ENCODE results near the gene CPED1. TPM values are rescaled to one million over a fixed set of nuclear protein-coding genes. Genes with fewer than 3 reads are reported as not detected.
A peak's percentile ranks its signal among the peaks of the same experiment; 100 is the strongest.

CPED1 gene
- total and polyA plus RNA-seq, 2 donors (not counting 1 experiment from before 2014, with no cell fraction given), result 70.2 to 196 TPM

DNA sequence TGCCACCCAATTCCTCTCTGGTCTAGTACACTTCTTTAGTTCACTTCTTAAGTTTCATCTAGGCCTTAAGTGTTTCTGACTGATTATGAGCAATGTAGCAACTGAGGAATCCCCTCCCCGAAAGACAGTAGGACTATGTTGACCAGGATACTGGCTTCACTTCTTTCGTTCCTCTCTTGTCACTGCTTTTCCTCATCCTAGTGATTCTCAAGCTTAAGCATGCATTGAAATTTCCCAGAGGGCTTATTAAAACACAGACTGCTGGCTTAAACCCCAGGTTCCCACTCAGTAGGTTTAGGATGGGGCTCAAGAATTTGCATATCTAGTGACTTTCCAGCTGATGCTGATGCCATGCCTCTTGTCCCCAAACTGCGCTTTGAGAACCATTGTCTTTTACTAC, 175.7 kb downstream of the CPED1 start:
- Histone ChIP-seq H3K9me3 (ENCODE audit: control insufficient read depth, insufficient read depth, low read depth, low read length) (no peaks in the 10 kb centered on the region), H4K20me1 (ENCODE audit: control insufficient read depth, extremely low read depth, insufficient read depth, low read length) (no peaks in the 10 kb centered on the region), H3K27ac (ENCODE audit: insufficient read depth, low read length) (no peak overlapping the region), H3K4me3 (replicated peaks in 1 of 4; ENCODE audit: control extremely low read depth in 1 of 4, insufficient read depth in 1 of 4, low read depth in 3 of 4, low read length in 4 of 4) (no peak overlapping the region), H3K4me2 (ENCODE audit: extremely low read depth, insufficient read depth, low read length) (no peak overlapping the region), H3K36me3 (ENCODE audit: control insufficient read depth, insufficient read depth, low read length) (no peaks in the 10 kb centered on the region), H3K9ac (ENCODE audit: insufficient read depth, low read length) (no peak overlapping the region), H3K4me1 (ENCODE audit: control insufficient read depth, extremely low read depth, insufficient read depth, low read length) (no peaks in the 10 kb centered on the region), H2AFZ (ENCODE audit: low read length) (no peak overlapping the region), H3K79me2 (ENCODE audit: control insufficient read depth, insufficient read depth, low read length) (no peaks in the 10 kb centered on the region), H3K27me3 (ENCODE audit: control insufficient read depth, insufficient read depth, low read length) (no peaks in the 10 kb centered on the region)
- TF ChIP-seq, protein P1, sequence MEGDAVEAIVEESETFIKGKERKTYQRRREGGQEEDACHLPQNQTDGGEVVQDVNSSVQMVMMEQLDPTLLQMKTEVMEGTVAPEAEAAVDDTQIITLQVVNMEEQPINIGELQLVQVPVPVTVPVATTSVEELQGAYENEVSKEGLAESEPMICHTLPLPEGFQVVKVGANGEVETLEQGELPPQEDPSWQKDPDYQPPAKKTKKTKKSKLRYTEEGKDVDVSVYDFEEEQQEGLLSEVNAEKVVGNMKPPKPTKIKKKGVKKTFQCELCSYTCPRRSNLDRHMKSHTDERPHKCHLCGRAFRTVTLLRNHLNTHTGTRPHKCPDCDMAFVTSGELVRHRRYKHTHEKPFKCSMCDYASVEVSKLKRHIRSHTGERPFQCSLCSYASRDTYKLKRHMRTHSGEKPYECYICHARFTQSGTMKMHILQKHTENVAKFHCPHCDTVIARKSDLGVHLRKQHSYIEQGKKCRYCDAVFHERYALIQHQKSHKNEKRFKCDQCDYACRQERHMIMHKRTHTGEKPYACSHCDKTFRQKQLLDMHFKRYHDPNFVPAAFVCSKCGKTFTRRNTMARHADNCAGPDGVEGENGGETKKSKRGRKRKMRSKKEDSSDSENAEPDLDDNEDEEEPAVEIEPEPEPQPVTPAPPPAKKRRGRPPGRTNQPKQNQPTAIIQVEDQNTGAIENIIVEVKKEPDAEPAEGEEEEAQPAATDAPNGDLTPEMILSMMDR (conservative IDR thresholded peaks at IDR 0.05 in 1 of 2, IDR thresholded peaks at IDR 0.05 in 1 of 2; ENCODE audit: low read depth in 1 of 2, low read length in 2 of 2), result no peak
- TF ChIP-seq EZH2 (IDR thresholded peaks at IDR 0.05; ENCODE audit: low read length, missing control alignments), result no peak
- DNase-seq (ENCODE audit: low read depth in 2 of 2), result no peak

DNA sequence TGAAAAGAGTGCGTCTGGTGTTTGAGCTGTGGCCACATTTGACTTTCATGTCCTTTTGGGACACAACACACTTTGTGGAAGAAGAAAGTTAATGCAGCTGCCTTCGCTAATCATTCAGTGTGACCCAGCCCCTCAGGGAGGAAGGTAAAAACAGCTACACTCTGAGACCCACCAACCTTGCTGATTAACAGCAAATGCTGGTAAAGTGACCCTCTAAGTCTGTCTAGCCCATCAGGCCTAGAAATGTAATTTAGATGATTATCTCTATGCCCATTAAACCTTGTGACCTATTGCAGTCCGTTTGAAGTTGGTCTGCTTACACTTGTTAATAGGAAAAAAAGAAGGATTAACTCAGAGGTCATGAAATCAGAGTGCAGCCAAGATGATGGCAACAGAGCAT, 178.4 kb downstream of the CPED1 start:
- H3K27ac ChIP-seq (ENCODE audit: insufficient read depth, low read length), result no peak overlapping the region
- no peak overlapping the region for H3K4me3 ChIP-seq (replicated peaks in 1 of 4; ENCODE audit: control extremely low read depth in 1 of 4, insufficient read depth in 1 of 4, low read depth in 3 of 4, low read length in 4 of 4)
- H3K9me3 ChIP-seq (ENCODE audit: control insufficient read depth, insufficient read depth, low read depth, low read length), result no peaks in the 10 kb centered on the region
- TF ChIP-seq EZH2 (IDR thresholded peaks at IDR 0.05; ENCODE audit: low read length, missing control alignments), result no peak
- TF ChIP-seq, protein P1 (conservative IDR thresholded peaks at IDR 0.05 in 1 of 2, IDR thresholded peaks at IDR 0.05 in 1 of 2; ENCODE audit: low read depth in 1 of 2, low read length in 2 of 2), result no peak
- H3K9ac ChIP-seq (ENCODE audit: insufficient read depth, low read length), result no peak overlapping the region
- no peaks in the 10 kb centered on the region for H3K27me3 ChIP-seq (ENCODE audit: control insufficient read depth, insufficient read depth, low read length)
- H3K36me3 ChIP-seq (ENCODE audit: control insufficient read depth, insufficient read depth, low read length), result no peaks in the 10 kb centered on the region
- H3K79me2 ChIP-seq (ENCODE audit: control insufficient read depth, insufficient read depth, low read length), result no peaks in the 10 kb centered on the region
- H4K20me1 ChIP-seq (ENCODE audit: control insufficient read depth, extremely low read depth, insufficient read depth, low read length), result no peaks in the 10 kb centered on the region
- no peak for DNase-seq (ENCODE audit: low read depth in 2 of 2)
- H3K4me1 ChIP-seq (ENCODE audit: control insufficient read depth, extremely low read depth, insufficient read depth, low read length), result no peaks in the 10 kb centered on the region
- H2AFZ ChIP-seq (ENCODE audit: low read length), result no peak overlapping the region
- no peak overlapping the region for H3K4me2 ChIP-seq (ENCODE audit: extremely low read depth, insufficient read depth, low read length)

DNA sequence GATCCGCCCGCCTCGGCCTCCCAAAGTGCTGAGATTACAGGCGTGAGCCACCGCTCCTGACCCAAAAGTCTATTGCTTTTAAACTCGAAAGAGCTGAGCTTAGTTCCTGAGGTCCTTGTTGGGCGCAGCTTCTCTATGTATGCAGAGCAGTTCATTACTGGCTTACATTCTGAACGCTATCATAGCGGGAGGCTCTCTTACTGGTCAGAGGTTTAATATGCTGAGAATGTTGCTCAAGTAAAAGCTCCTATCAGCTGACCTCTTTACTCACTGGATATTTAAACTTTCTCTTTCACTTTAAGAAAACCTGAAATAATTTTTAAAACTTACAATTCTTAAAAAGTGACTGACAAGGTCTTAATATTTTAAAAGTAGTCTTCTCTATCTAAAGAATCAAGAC, 179.5 kb downstream of the CPED1 start:
- Histone ChIP-seq H3K36me3 (ENCODE audit: control insufficient read depth, insufficient read depth, low read length) (no peaks in the 10 kb centered on the region), H3K27me3 (ENCODE audit: control insufficient read depth, insufficient read depth, low read length) (no peaks in the 10 kb centered on the region), H3K4me3 (replicated peaks in 1 of 4; ENCODE audit: control extremely low read depth in 1 of 4, insufficient read depth in 1 of 4, low read depth in 3 of 4, low read length in 4 of 4) (no peak overlapping the region), H3K9me3 (ENCODE audit: control insufficient read depth, insufficient read depth, low read depth, low read length) (no peaks in the 10 kb centered on the region), H3K4me2 (ENCODE audit: extremely low read depth, insufficient read depth, low read length) (no peak overlapping the region), H3K79me2 (ENCODE audit: control insufficient read depth, insufficient read depth, low read length) (no peaks in the 10 kb centered on the region), H3K9ac (ENCODE audit: insufficient read depth, low read length) (no peak overlapping the region), H3K27ac (ENCODE audit: insufficient read depth, low read length) (no peak overlapping the region), H3K4me1 (ENCODE audit: control insufficient read depth, extremely low read depth, insufficient read depth, low read length) (no peaks in the 10 kb centered on the region), H2AFZ (ENCODE audit: low read length) (no peak overlapping the region), H4K20me1 (ENCODE audit: control insufficient read depth, extremely low read depth, insufficient read depth, low read length) (no peaks in the 10 kb centered on the region)
- no peak for TF ChIP-seq EZH2 (IDR thresholded peaks at IDR 0.05; ENCODE audit: low read length, missing control alignments)
- TF ChIP-seq, protein P1 (conservative IDR thresholded peaks at IDR 0.05 in 1 of 2, IDR thresholded peaks at IDR 0.05 in 1 of 2; ENCODE audit: low read depth in 1 of 2, low read length in 2 of 2), result no peak
- DNase-seq (ENCODE audit: low read depth in 2 of 2), result peak; percentile 14 to 45

Measured in fibroblast of lung (primary cell).